HepG2 (cell line): ENCODE data around the gene FAM3B. TPM values are rescaled to one million over a fixed set of nuclear protein-coding genes. Genes with fewer than 3 reads are reported as not detected.

Experiments
- ATAC-seq: fragments of 200-7000 bp; cut with Tn5 transposase; 3 replicates; pipeline ENCODE4 v1.9.1; 2020; ENCODE audit warnings: mild to moderate bottlenecking, moderate library complexity
- BruUV-seq: library from RNA; stranded (reverse); fragments of 400-500 nt; replicated peaks from 2 replicates; lab custom pipeline; 2021; lab: Mats Ljungman, UMichigan
- CTCF ChIA-PET: fragments of 300-600 bp; formaldehyde crosslinking; extraction: SDS; loops from one replicate; lab custom pipeline; 2021; ENCODE audit warnings: low total read pairs, inconsistent platforms, low intra/inter-chr PET ratio; lab: Yijun Ruan, JAX
- POLR2A ChIA-PET: fragments of 350-600 bp; sonication (Branson Sonifier 250); formaldehyde crosslinking; loops from one replicate; lab custom pipeline; 2020; ENCODE audit warnings: antibody characterized with exemption, inconsistent platforms; lab: Yijun Ruan, JAX
- DNase-seq: peaks from one replicate; pipeline ENCODE4 v3.0.0-alpha.2; 2015; ENCODE audit warnings: low spot score
- FAIRE-seq: peaks from 3 replicates; lab custom pipeline; 2011; peaks lifted over from hg19 to GRCh38; lab: Jason Lieb, UNC
- H2AFZ ChIP-seq: one replicate; pipeline ENCODE4 v1.6.1; 2011; ENCODE audit warnings: low read length, inconsistent platforms
- H3K27ac ChIP-seq: fragments of 300-600 bp; 3 replicates; pipeline ENCODE4 v1.8.0; 2011; ENCODE audit warnings: mixed run types, mild to moderate bottlenecking, mixed read lengths, low read length, inconsistent platforms; ENCODE audit not compliant: insufficient read depth; ENCODE audit errors: extremely low read length
- H3K27me3 ChIP-seq, 2 experiments: fragments of 200-600 bp in 1 of 2; 2 replicates in 1 of 2; 3 replicates in 1 of 2; pipeline versions ENCODE4 v1.6.0 to v1.8.0; 2011; ENCODE audit warnings: low read length in 2 of 2, mild to moderate bottlenecking in 2 of 2, moderate library complexity in 2 of 2, inconsistent platforms in 1 of 2; ENCODE audit not compliant: insufficient read depth in 2 of 2, control insufficient read depth in 1 of 2
- H3K36me3 ChIP-seq, 2 experiments: fragments of 200-600 bp in 1 of 2; replicated peaks in 1 of 2; 2 replicates in 1 of 2; 3 replicates in 1 of 2; pipeline versions ENCODE4 v1.5.1 to v1.8.0; 2011; ENCODE audit warnings: low read length in 2 of 2, inconsistent platforms in 1 of 2; ENCODE audit not compliant: insufficient read depth in 2 of 2, control insufficient read depth in 1 of 2
- H3K4me1 ChIP-seq: 2 replicates; pipeline ENCODE4 v1.5.1; 2012; ENCODE audit warnings: low read length, inconsistent platforms; ENCODE audit not compliant: insufficient read depth
- H3K4me2 ChIP-seq: 2 replicates; pipeline ENCODE4 v1.6.0; 2011; ENCODE audit warnings: low read depth, low read length, inconsistent platforms
- H3K4me3 ChIP-seq, 3 experiments: fragments of 200-600 bp in 1 of 3; sonication (generic), shearing (Covaris generic) in 1 of 3; replicated peaks in 1 of 3; 2 replicates each; pipeline ENCODE4 v1.5.1; 2011 to 2016; ENCODE audit warnings: low read length in 3 of 3, inconsistent platforms in 2 of 3, low read depth in 2 of 3, mild to moderate bottlenecking in 2 of 3, control low read depth in 1 of 3, mixed read lengths in 1 of 3; ENCODE audit not compliant: insufficient read depth in 1 of 3
- H3K79me2 ChIP-seq: one replicate; pipeline ENCODE4 v1.6.1; 2011; ENCODE audit warnings: low read length, inconsistent platforms; ENCODE audit not compliant: insufficient read depth
- H3K9ac ChIP-seq: 2 replicates; pipeline ENCODE4 v1.6.0; 2011; ENCODE audit warnings: mild to moderate bottlenecking, low read depth, low read length, inconsistent platforms; ENCODE audit not compliant: insufficient read depth
- H3K9me3 ChIP-seq: 2 replicates; pipeline ENCODE4 v1.5.1; 2012; ENCODE audit warnings: mild to moderate bottlenecking, low read length
- H4K20me1 ChIP-seq: 2 replicates; pipeline ENCODE4 v1.6.0; 2011; ENCODE audit warnings: inconsistent platforms, mild to moderate bottlenecking, low read length, moderate library complexity; ENCODE audit not compliant: insufficient read depth
- PATZ1 ChIP-seq: sonication (generic); formaldehyde crosslinking; IDR thresholded peaks from 2 replicates; pipeline ENCODE4 v1.4.0; 2020; ENCODE audit warnings: missing genetic modification reagents
- PRDM15 ChIP-seq: sonication (generic); formaldehyde crosslinking; IDR thresholded peaks from 2 replicates; pipeline ENCODE4 v1.4.0; 2020; ENCODE audit warnings: missing genetic modification reagents
- ZNF546 ChIP-seq: sonication (generic); formaldehyde crosslinking; conservative IDR thresholded peaks from 2 replicates; pipeline ENCODE4 v1.8.1; 2023; ENCODE audit warnings: mild to moderate bottlenecking, missing genetic modification reagents
- WGBS: methylation state at CpG from one replicate; pipeline ENCODE4 v1.1.6; 2017; ENCODE audit warnings: low lambda C conversion rate; 5-methylcytosine and 5-hydroxymethylcytosine counted together
- in situ Hi-C: cut with HindIII; loops from 2 replicates; pipeline ENCODE4 v1.10.0; 2017; ENCODE audit warnings: low pct_unique_long_range_greater_than_20kb; ENCODE audit not compliant: extremely low pct_ligation_motif_present
- intact Hi-C: fragments of 100-400 bp; cut with micrococcal nuclease; formaldehyde crosslinking; loops from one replicate; pipeline ENCODE4 v1.10.0; 2022; ENCODE audit not compliant: unreplicated experiment
- polyA plus RNA-seq, 8 experiments: library from polyadenylated mRNA; depleted of rRNA in 3 of 8; stranded (reverse) in 7 of 8; unstranded in 1 of 8; fragments of >200 nt; fragmentation: Illumina TruSeq in 4 of 8; extraction: Trizol in 4 of 8; gene quantifications; 2 replicates each; pipeline versions ENCODE4 v1.2.1 to v1.2.3, GENCODE V29; 2011 to 2016; ENCODE audit warnings: low read depth in 4 of 8, missing spikeins in 1 of 8, mixed read lengths in 1 of 8; ENCODE audit not compliant: insufficient read depth in 1 of 8
- total RNA-seq, 5 experiments: library from RNA; depleted of rRNA; stranded (reverse); fragments of >200 nt; fragmentation: Illumina TruSeq; extraction: Trizol; gene quantifications; 2 replicates each; pipeline ENCODE4 v1.2.3, GENCODE V29; 2016; ENCODE audit warnings: low read depth in 1 of 5

FAM3B gene
- total and polyA plus RNA-seq, 2 of the 13 experiments (the other 11 are each of a cell fraction or from before 2014, with no cell fraction given), result 46.5 to 62.0 TPM

- H3K4me2 ChIP-seq, result peak overlapping the region; percentile 19; the same call in 1 of the 2 replicates
- in situ Hi-C loops (no loop called here), intact Hi-C loops (no loop called here)
- FAIRE-seq (no peak), ATAC-seq (peak; percentile 49), DNase-seq (no peak)
- no peaks in the 10 kb centered on the region for H3K79me2 ChIP-seq
- no peak overlapping the region for H3K9ac ChIP-seq
- ChIA-PET POLR2A (interaction anchor here (1.0 to 1.6 kb wide), 2 partner anchors 33 to 70 kb away, joined by 3 to 6 read pairs; no protein-coding TSS in a partner anchor), CTCF (no interaction called here)
- peaks cover 6% of the 10 kb centered on the region; the same call in 1 of the 2 replicates for H3K4me1 ChIP-seq
- H3K4me3 ChIP-seq, result 0 out of 6 replicates have a peak overlapping the region, but pooled peaks of 1 of the 3 experiments have one; percentile 31
- H3K9me3 ChIP-seq, result no peaks in the 10 kb centered on the region
- no peaks in the 10 kb centered on the region for H4K20me1 ChIP-seq
- TF ChIP-seq ZNF546 (CRISPR knock-in tag), result no peak
- no peak for TF ChIP-seq PRDM15 (CRISPR knock-in tag)
- TF ChIP-seq PATZ1 (CRISPR knock-in tag), result peak; percentile 18; the same call in 1 of the 2 replicates
- 47% methylated on average over 23 of the region's 24 CpGs for WGBS
- no TSS peak for BruUV-seq
- H3K36me3 ChIP-seq, result no peaks in the 10 kb centered on the region
- no peak overlapping the region for H2AFZ ChIP-seq
- no peak overlapping the region for H3K27ac ChIP-seq
- H3K27me3 ChIP-seq, result peaks cover 0 to 4% of the 10 kb centered on the region in 2 experiments; a peak in 1 of 5 replicates
Measured at GRCh38 chr21:41290106-41290799, 26.3 kb upstream of the FAM3B start.
